Ovary (tissue), 9 donors: Measurements from ENCODE around the gene UGDH. TPM values are rescaled to one million over a fixed set of nuclear protein-coding genes. Genes with fewer than 3 reads are reported as not detected.

ENCODE experiments used
- DNase-seq, 5 donors: peaks; one replicate each; pipeline ENCODE4 v3.0.0-alpha.2; 2019 to 2020
- H3K27ac ChIP-seq, 2 donors: fragments of 200-600 bp; one replicate each; pipeline versions ENCODE4 v1.5.1 to v1.8.0; 2019 to 2022
- H3K27me3 ChIP-seq: fragments of 200-600 bp; one replicate; pipeline ENCODE4 v1.8.0; 2022
- H3K36me3 ChIP-seq: fragments of 200-600 bp; sonication (generic); one replicate; pipeline ENCODE4 v1.5.1; 2019
- H3K4me1 ChIP-seq: one replicate; pipeline ENCODE4 v1.8.1; 2013; ENCODE audit warnings: mild to moderate bottlenecking, moderate library complexity; ENCODE audit not compliant: insufficient read depth
- H3K4me3 ChIP-seq: fragments of 200-600 bp; sonication (generic); one replicate; pipeline ENCODE4 v1.5.1; 2017
- H3K9me3 ChIP-seq, 2 donors: fragments of 200-600 bp in 1 of 2; sonication (generic) in 1 of 2; one replicate each; pipeline versions ENCODE4 v1.5.1 to v1.8.1; 2013 to 2019; ENCODE audit warnings: mild to moderate bottlenecking in 1 of 2, moderate library complexity in 1 of 2
- EP300 ChIP-seq: sonication (generic); formaldehyde crosslinking; IDR thresholded peaks from one replicate; pipeline ENCODE4 v1.6.1; 2017; ENCODE audit warnings: antibody characterized with exemption
- POLR2A ChIP-seq: fragments of 450-650 bp; IDR thresholded peaks from one replicate; pipeline ENCODE4 v1.6.1; 2017; ENCODE audit warnings: antibody characterized with exemption, mild to moderate bottlenecking, moderate library complexity
- WGBS, 3 donors: extraction: QIAGEN DNeasy Blood & Tissue Kit in 1 of 3; methylation state at CpG; one replicate each; pipeline versions ENCODE4 v1.1.5 to v1.1.7; 2013 to 2017; 5-methylcytosine and 5-hydroxymethylcytosine counted together
- intact Hi-C, 4 donors: fragments of 100-400 bp; cut with DNase I; formaldehyde crosslinking; loops; one replicate each; pipeline versions ENCODE4 v1.11.0 to v1.15.1; 2022 to 2023
- polyA plus RNA-seq, 2 donors: library from polyadenylated mRNA; stranded (reverse); fragments of 200-250 nt in 1 of 2; fragments of 350-450 nt in 1 of 2; fragmentation: Illumina TruSeq in 1 of 2; extraction: RNeasy Lipid Tissue Mini Kit (QIAGEN cat#74804) in 1 of 2; gene quantifications; one replicate each; pipeline ENCODE4 v1.2.3, GENCODE V29; 2013 to 2014
- total RNA-seq, 7 donors: library from RNA; depleted of rRNA in 2 of 7; stranded (reverse); fragments of >200 nt in 2 of 7; fragmentation: NEBNext Ultra II Directional in 3 of 7; extraction: Animal tissue kit (Norgen Biotek cat#: 25700) in 3 of 7; gene quantifications; one replicate each; pipeline versions ENCODE4 v1.1.0 to v1.2.4, GENCODE V29; 2016 to 2023
- TF ChIP-seq, protein P1 (sequence below), 3 donors: fragments of 450-650 bp in 2 of 3; fragments of 200-600 bp in 1 of 3; IDR thresholded peaks; one replicate each; pipeline versions ENCODE4 v1.5.1 to v1.8.0; 2016 to 2022; ENCODE audit warnings: antibody characterized with exemption in 3 of 3, mild to moderate bottlenecking in 1 of 3
- donor health status: DM: no; HTN: no; CAD: no; lungs with moderate emphysema.
- donor health status: DM: no; HTN: no; CAD: no.
- donor health status: Bipolar disorder and iron deficiency.
- donor health status: DM: yes; HTN: yes; CAD: no.
- donor health status: DM: no; HTN: no; CAD: no.
- donor health status: DM: yes; HTN: yes; CAD: no.

Gene UGDH
- total and polyA plus RNA-seq, 9 donors = 18.3 to 106 (median 66.4) TPM

DNA sequence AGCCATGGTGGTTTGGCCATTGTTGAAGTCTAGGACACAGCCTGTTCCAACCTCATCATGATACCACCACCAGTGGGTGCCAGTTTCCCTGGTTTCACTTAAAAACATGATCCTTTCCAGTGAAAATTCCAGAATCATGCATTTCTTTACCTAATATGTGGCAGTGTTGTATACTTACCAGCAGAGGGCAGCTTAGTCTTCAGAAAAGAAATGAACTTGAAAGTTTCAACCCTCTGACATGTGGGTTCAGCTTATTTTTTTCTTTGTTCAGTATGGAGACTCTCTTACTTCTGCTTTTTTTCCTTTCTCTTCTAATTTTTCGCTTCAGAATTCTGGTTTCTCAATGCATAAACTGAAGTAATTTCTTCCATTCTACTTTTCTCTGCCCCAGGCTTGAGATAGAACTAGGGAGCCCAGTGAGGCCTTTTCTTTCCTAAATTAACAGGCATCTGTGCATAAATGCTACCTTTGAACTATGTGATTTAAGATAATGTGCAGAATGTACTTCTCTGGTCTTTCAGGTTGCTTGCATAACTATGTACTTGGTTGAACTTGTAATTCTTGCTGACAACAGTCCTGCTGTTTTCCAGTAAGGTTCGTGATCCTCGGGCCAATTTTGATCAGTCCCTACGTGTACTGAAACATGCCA lies 57.7 kb downstream of the UGDH start:
- H3K27ac ChIP-seq = peak overlapping the region in 1 of 2 donors; percentile 57
- H3K27me3 ChIP-seq = no peaks in the 10 kb centered on the region
- no peak for TF ChIP-seq EP300
- TF ChIP-seq, protein P1, sequence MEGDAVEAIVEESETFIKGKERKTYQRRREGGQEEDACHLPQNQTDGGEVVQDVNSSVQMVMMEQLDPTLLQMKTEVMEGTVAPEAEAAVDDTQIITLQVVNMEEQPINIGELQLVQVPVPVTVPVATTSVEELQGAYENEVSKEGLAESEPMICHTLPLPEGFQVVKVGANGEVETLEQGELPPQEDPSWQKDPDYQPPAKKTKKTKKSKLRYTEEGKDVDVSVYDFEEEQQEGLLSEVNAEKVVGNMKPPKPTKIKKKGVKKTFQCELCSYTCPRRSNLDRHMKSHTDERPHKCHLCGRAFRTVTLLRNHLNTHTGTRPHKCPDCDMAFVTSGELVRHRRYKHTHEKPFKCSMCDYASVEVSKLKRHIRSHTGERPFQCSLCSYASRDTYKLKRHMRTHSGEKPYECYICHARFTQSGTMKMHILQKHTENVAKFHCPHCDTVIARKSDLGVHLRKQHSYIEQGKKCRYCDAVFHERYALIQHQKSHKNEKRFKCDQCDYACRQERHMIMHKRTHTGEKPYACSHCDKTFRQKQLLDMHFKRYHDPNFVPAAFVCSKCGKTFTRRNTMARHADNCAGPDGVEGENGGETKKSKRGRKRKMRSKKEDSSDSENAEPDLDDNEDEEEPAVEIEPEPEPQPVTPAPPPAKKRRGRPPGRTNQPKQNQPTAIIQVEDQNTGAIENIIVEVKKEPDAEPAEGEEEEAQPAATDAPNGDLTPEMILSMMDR (IDR thresholded peaks at IDR 0.05) = peak; percentile 76 to 91 (median 87)
- H3K4me3 ChIP-seq = no peak overlapping the region
- 66 to 68% (median 68%) methylated on average over 4 of the region's 4 CpGs for WGBS, 3 donors
- intact Hi-C loops = loop anchor here in 3 of 4 donors (1.0 to 5.0 kb wide), 3 partner anchors 507 to 508 kb away; partner anchors contain the start of gene PDS5A (in 2 of the 3)
- DNase-seq = peak in 4 of 5 donors; percentile 46 to 69 (median 50)
- H3K36me3 ChIP-seq = no peaks in the 10 kb centered on the region
- no peaks in the 10 kb centered on the region for H3K4me1 ChIP-seq
- no peaks in the 10 kb centered on the region for H3K9me3 ChIP-seq

DNA sequence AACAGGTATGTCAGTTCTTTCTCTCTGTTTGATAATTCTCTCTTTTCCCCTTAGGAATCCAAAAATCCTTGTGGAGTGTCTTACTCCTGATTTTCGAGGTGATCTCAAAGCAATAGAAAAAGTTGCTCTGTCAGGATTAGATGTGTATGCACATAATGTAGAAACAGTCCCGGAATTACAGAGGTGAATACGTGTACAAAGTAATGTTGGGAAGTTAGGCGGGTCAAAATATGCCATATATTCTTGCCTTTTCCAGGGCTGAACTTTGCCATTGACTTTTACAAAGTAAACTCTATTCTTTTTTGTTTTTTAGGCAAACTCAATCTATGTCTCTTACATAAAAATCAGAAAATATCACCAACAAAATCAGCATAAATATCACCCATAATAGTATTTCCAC lies 59.8 kb downstream of the UGDH start:
- no peak overlapping the region for H3K27ac ChIP-seq
- no peaks in the 10 kb centered on the region for H3K9me3 ChIP-seq
- no peaks in the 10 kb centered on the region for H3K4me1 ChIP-seq
- intact Hi-C loops = no loop called here
- TF ChIP-seq, protein P1 (IDR thresholded peaks at IDR 0.05) = no peak
- TF ChIP-seq POLR2A (no peak), EP300 (no peak)
- no peak for DNase-seq
- H3K4me3 ChIP-seq = no peak overlapping the region
- H3K27me3 ChIP-seq = no peaks in the 10 kb centered on the region
- 90 to 92% (median 91%) methylated on average over 4 of the region's 4 CpGs for WGBS, 3 donors
- H3K36me3 ChIP-seq = no peaks in the 10 kb centered on the region

DNA sequence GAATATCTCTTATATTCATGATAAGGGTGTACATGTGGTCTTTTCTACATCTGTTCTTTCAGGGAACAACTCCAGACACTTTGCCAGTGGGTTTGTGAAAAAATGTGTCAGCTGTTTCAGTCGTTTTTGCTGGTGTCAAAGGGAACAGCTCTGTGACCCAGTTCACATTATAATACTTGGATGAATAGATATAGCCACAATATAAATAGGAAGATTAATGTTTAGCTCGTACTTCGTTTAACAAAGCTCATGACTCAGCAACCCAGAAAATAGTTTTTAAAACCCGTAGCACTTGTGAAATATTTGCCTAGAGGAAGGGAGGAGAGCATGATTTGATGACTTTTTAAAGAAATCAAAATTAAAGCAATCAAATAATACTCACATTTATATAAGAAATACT lies 60.5 kb downstream of the UGDH start:
- 33 to 71% (median 46%) methylated on average over 4 of the region's 4 CpGs for WGBS, 3 donors
- Histone ChIP-seq H3K27me3 (no peaks in the 10 kb centered on the region), H3K9me3 (no peaks in the 10 kb centered on the region), H3K36me3 (no peaks in the 10 kb centered on the region), H3K4me3 (no peak overlapping the region), H3K27ac (no peak overlapping the region), H3K4me1 (no peaks in the 10 kb centered on the region)
- no peak for DNase-seq
- intact Hi-C loops = no loop called here
- no peak for TF ChIP-seq POLR2A
- TF ChIP-seq EP300 = no peak
- TF ChIP-seq, protein P1 (IDR thresholded peaks at IDR 0.05) = no peak

DNA sequence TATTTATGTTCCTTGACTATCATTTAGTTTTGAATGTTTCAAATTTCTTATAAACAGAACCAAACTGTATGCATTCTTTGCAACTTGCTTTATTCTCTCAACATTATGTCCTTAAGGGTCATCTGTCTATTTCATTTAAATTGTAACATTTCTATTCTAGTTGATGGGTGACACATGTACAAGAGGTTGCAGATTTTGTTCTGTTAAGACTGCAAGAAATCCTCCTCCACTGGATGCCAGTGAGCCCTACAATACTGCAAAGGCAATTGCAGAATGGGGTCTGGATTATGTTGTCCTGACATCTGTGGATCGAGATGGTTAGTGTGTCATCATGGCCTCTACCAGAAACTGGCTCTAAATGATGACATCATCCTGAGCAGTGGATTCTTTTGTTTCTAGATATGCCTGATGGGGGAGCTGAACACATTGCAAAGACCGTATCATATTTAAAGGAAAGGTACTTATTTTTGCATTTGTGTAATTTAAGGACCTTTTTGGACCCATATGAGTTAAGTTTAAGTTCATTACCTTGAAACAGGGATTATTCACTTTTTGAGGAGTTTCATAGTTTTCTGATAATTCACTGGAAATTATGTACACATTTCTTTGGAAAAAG lies 62.2 kb downstream of the UGDH start:
- TF ChIP-seq, protein P1 (IDR thresholded peaks at IDR 0.05) = no peak
- no peak for TF ChIP-seq EP300
- TF ChIP-seq POLR2A = no peak
- H3K4me1 ChIP-seq = no peaks in the 10 kb centered on the region
- 12 to 18% (median 14%) methylated on average over 2 of the region's 2 CpGs for WGBS, 3 donors
- no peaks in the 10 kb centered on the region for H3K36me3 ChIP-seq
- intact Hi-C loops = no loop called here
- H3K27me3 ChIP-seq = no peaks in the 10 kb centered on the region
- H3K4me3 ChIP-seq = no peak overlapping the region
- H3K27ac ChIP-seq = no peak overlapping the region
- DNase-seq = no peak
- no peaks in the 10 kb centered on the region for H3K9me3 ChIP-seq
